H1 (cell line): Measurements from ENCODE around the gene VNN1. TPM values are rescaled to one million over a fixed set of nuclear protein-coding genes. Genes with fewer than 3 reads are reported as not detected.

Source experiments
- CTCF ChIA-PET: fragments of 300-600 bp; sonication (Branson Sonifier 250); formaldehyde crosslinking; loops from one replicate; lab custom pipeline; 2021; ENCODE audit not compliant: partially characterized antibody; lab: Charles Lee
- POLR2A ChIA-PET: fragments of 300-600 bp; sonication (Branson Sonifier 250); formaldehyde crosslinking; loops from one replicate; lab custom pipeline; 2021; ENCODE audit warnings: inconsistent platforms; ENCODE audit not compliant: partially characterized antibody; lab: Charles Lee
- DNase-seq, 2 experiments: peaks; one replicate each; pipeline versions ENCODE4 v3.0.0 to v3.0.0-alpha.2; 2010 to 2022; ENCODE audit warnings: low spot score in 2 of 2, low read depth in 1 of 2, mixed read lengths in 1 of 2
- FAIRE-seq: peaks from 2 replicates; lab custom pipeline; 2011; peaks lifted over from hg19 to GRCh38; lab: Jason Lieb, UNC
- H2AFZ ChIP-seq: 2 replicates; pipeline ENCODE4 v1.8.1; 2012; ENCODE audit warnings: low read length, inconsistent platforms
- H2AK5ac ChIP-seq: 2 replicates; pipeline ENCODE4 v1.6.1; 2013; ENCODE audit warnings: low read depth, low read length
- H2BK120ac ChIP-seq: replicated peaks from 2 replicates; pipeline ENCODE3; 2013; ENCODE audit warnings: low read depth, low read length, inconsistent platforms
- H2BK12ac ChIP-seq: 2 replicates; pipeline ENCODE4 v1.6.1; 2013; ENCODE audit warnings: low read depth, low read length
- H2BK15ac ChIP-seq: 2 replicates; pipeline ENCODE4 v1.6.1; 2013; ENCODE audit warnings: low read length
- H2BK20ac ChIP-seq: 2 replicates; pipeline ENCODE4 v1.6.1; 2013; ENCODE audit warnings: low read length
- H2BK5ac ChIP-seq: 2 replicates; pipeline ENCODE4 v1.6.1; 2013; ENCODE audit warnings: low read depth, low read length
- H3K14ac ChIP-seq: 2 replicates; pipeline ENCODE4 v1.6.1; 2013; ENCODE audit warnings: inconsistent platforms; ENCODE audit not compliant: insufficient read length
- H3K18ac ChIP-seq: 2 replicates; pipeline ENCODE4 v1.6.1; 2013; ENCODE audit warnings: low read length; ENCODE audit errors: extremely low read depth
- H3K23ac ChIP-seq: 2 replicates; pipeline ENCODE4 v1.6.1; 2013; ENCODE audit warnings: inconsistent platforms; ENCODE audit not compliant: insufficient read length
- H3K23me2 ChIP-seq: 2 replicates; pipeline ENCODE4 v1.6.1; 2013; ENCODE audit warnings: low read depth, low read length
- H3K27ac ChIP-seq: 2 replicates; pipeline ENCODE4 v1.6.1; 2011; ENCODE audit warnings: low read depth, low read length, inconsistent platforms
- H3K27me3 ChIP-seq, 4 experiments: replicated peaks in 1 of 4; 1 replicate in 1 of 4; 2 replicates in 3 of 4; pipeline versions ENCODE4 v1.6.1 to v1.8.1; 2011 to 2013; ENCODE audit warnings: low read length in 3 of 4, mild to moderate bottlenecking in 3 of 4, inconsistent platforms in 2 of 4, mixed read lengths in 2 of 4, moderate library complexity in 1 of 4; ENCODE audit not compliant: control insufficient read depth in 3 of 4, insufficient read depth in 3 of 4; ENCODE audit errors: extremely low read depth in 1 of 4
- H3K36me3 ChIP-seq, 4 experiments: 2 replicates each; pipeline versions ENCODE4 v1.6.1 to v1.8.1; 2011 to 2013; ENCODE audit warnings: mild to moderate bottlenecking in 4 of 4, low read length in 3 of 4, moderate library complexity in 2 of 4, control low read depth in 1 of 4, inconsistent platforms in 1 of 4; ENCODE audit not compliant: insufficient read depth in 4 of 4, control insufficient read depth in 2 of 4
- H3K4ac ChIP-seq: replicated peaks from 2 replicates; pipeline ENCODE3; 2013; ENCODE audit warnings: low read length, low read depth, mixed read lengths, inconsistent platforms; ENCODE audit not compliant: insufficient read length
- H3K4me1 ChIP-seq, 4 experiments: replicated peaks in 1 of 4; 1 replicate in 1 of 4; 2 replicates in 3 of 4; pipeline versions ENCODE4 v1.6.1 to v1.8.1; 2011 to 2013; ENCODE audit warnings: low read length in 3 of 4, inconsistent platforms in 2 of 4, mixed read lengths in 1 of 4; ENCODE audit not compliant: insufficient read depth in 4 of 4, control insufficient read depth in 3 of 4
- H3K4me2 ChIP-seq, 2 experiments: 2 replicates each; pipeline versions ENCODE4 v1.6.1 to v1.8.1; 2011 to 2013; ENCODE audit warnings: low read depth in 2 of 2, low read length in 2 of 2, control low read depth in 1 of 2, inconsistent platforms in 1 of 2, mild to moderate bottlenecking in 1 of 2; ENCODE audit not compliant: insufficient read depth in 1 of 2
- H3K4me3 ChIP-seq, 4 experiments: fragments of 200-600, 300-600 bp in 1 of 4; sonication (generic), shearing (Covaris generic), sonication (Bioruptor Twin) in 1 of 4; 2 replicates each; pipeline versions ENCODE4 v1.5.1 to v1.8.1; 2011 to 2016; ENCODE audit warnings: low read length in 4 of 4, low read depth in 3 of 4, control low read depth in 2 of 4, inconsistent platforms in 2 of 4, mild to moderate bottlenecking in 2 of 4, mixed read lengths in 1 of 4, moderate library complexity in 1 of 4; ENCODE audit not compliant: insufficient read depth in 2 of 4; ENCODE audit errors: extremely low read depth in 1 of 4
- H3K56ac ChIP-seq: replicated peaks from 2 replicates; pipeline ENCODE3; 2013; ENCODE audit warnings: low read depth, mild to moderate bottlenecking, mixed read lengths, low read length, inconsistent platforms; ENCODE audit not compliant: insufficient read length
- H3K79me1 ChIP-seq: 2 replicates; pipeline ENCODE4 v1.6.1; 2013; ENCODE audit warnings: low read depth, low read length, control low read depth
- H3K79me2 ChIP-seq, 2 experiments: 2 replicates each; pipeline versions ENCODE4 v1.6.1 to v1.8.1; 2012 to 2013; ENCODE audit warnings: low read length in 2 of 2, mild to moderate bottlenecking in 2 of 2, inconsistent platforms in 1 of 2; ENCODE audit not compliant: insufficient read depth in 2 of 2, control insufficient read depth in 1 of 2
- H3K9ac ChIP-seq, 4 experiments: replicated peaks in 1 of 4; 1 replicate in 1 of 4; 2 replicates in 3 of 4; pipeline versions ENCODE4 v1.6.1 to v1.8.1; 2011 to 2013; ENCODE audit warnings: low read depth in 3 of 4, low read length in 3 of 4, control low read depth in 2 of 4, mild to moderate bottlenecking in 2 of 4, moderate library complexity in 2 of 4, inconsistent platforms in 1 of 4; ENCODE audit errors: extremely low read depth in 1 of 4
- H3K9me3 ChIP-seq, 2 experiments: 2 replicates each; pipeline versions ENCODE4 v1.6.1 to v1.8.1; 2012 to 2013; ENCODE audit warnings: mild to moderate bottlenecking in 2 of 2, moderate library complexity in 2 of 2, control low read depth in 1 of 2, inconsistent platforms in 1 of 2, low read depth in 1 of 2, low read length in 1 of 2, mixed read lengths in 1 of 2; ENCODE audit not compliant: insufficient read depth in 2 of 2
- H4K20me1 ChIP-seq, 2 experiments: replicated peaks in 1 of 2; 2 replicates each; pipeline versions ENCODE3 to v1.8.1; 2011 to 2013; ENCODE audit warnings: inconsistent platforms in 2 of 2, low read length in 2 of 2, mild to moderate bottlenecking in 1 of 2; ENCODE audit not compliant: insufficient read depth in 2 of 2, control insufficient read depth in 1 of 2
- H4K5ac ChIP-seq: 2 replicates; pipeline ENCODE4 v1.6.1; 2013; ENCODE audit warnings: low read length, low read depth, mixed read lengths, inconsistent platforms; ENCODE audit not compliant: insufficient read length
- H4K8ac ChIP-seq: 2 replicates; pipeline ENCODE4 v1.8.0; 2013; ENCODE audit warnings: mild to moderate bottlenecking, moderate library complexity, low read length, inconsistent platforms; ENCODE audit not compliant: insufficient read depth; ENCODE audit errors: extremely low read depth
- H4K91ac ChIP-seq: replicated peaks from 2 replicates; pipeline ENCODE3; 2013; ENCODE audit warnings: low read length, mixed read lengths, inconsistent platforms; ENCODE audit not compliant: insufficient read length
- ATF2 ChIP-seq: IDR thresholded peaks from 2 replicates; pipeline ENCODE4 v1.6.1; 2012; ENCODE audit warnings: low read length, inconsistent platforms
- BRCA1 ChIP-seq: IDR thresholded peaks from 2 replicates; pipeline ENCODE4 v1.6.1; 2012; ENCODE audit warnings: low read depth, low read length, improper control_type of control experiment
- CTCF ChIP-seq, 3 experiments: IDR thresholded peaks; 1 replicate in 2 of 3; 2 replicates in 1 of 3; pipeline versions ENCODE4 v1.5.1 to v1.6.1; 2011; ENCODE audit warnings: low read length in 3 of 3, mild to moderate bottlenecking in 3 of 3, inconsistent platforms in 2 of 3, low read depth in 1 of 3, moderate library complexity in 1 of 3; ENCODE audit not compliant: insufficient read depth in 1 of 3; ENCODE audit errors: control extremely low read depth in 1 of 3
- PHF8 ChIP-seq: fragments of 200-600 bp; sonication (generic); conservative IDR thresholded peaks from 2 replicates; pipeline ENCODE4 v1.7.1; 2012; ENCODE audit warnings: low read depth, mild to moderate bottlenecking, inconsistent platforms, low read length, moderate library complexity
- POU5F1 ChIP-seq: IDR thresholded peaks from 2 replicates; pipeline ENCODE4 v1.6.1; 2011; ENCODE audit warnings: low read depth, mild to moderate bottlenecking, low read length, moderate library complexity
- SIRT6 ChIP-seq: IDR thresholded peaks from one replicate; pipeline ENCODE4 v1.7.1; 2012; ENCODE audit warnings: low read length, inconsistent platforms
- SP4 ChIP-seq: IDR thresholded peaks from 2 replicates; pipeline ENCODE4 v1.6.1; 2012; ENCODE audit warnings: low read length, inconsistent platforms
- polyA plus RNA-seq, 7 experiments: library from polyadenylated mRNA; depleted of rRNA in 3 of 7; stranded (reverse) in 5 of 7; unstranded in 2 of 7; fragments of >200 nt in 5 of 7; fragments of 200-250 nt in 2 of 7; gene quantifications; 1 replicate in 5 of 7; 2 replicates in 1 of 7; 4 replicates in 1 of 7; pipeline versions ENCODE4 v1.2.1 to v1.2.3, GENCODE V29; 2011 to 2013; ENCODE audit warnings: missing spikeins in 2 of 7, mixed read lengths in 2 of 7
- total RNA-seq: library from RNA; stranded (reverse); fragmentation: NEBNext Ultra II Directional; extraction: Animal tissue kit (Norgen Biotek cat#: 25700); gene quantifications from 2 replicates; pipeline ENCODE4 v1.2.1, GENCODE V29; 2021

The VNN1 gene
- total and polyA plus RNA-seq, 2 of the 8 experiments (the other 6 are each of a cell fraction or from before 2014, with no cell fraction given), result not detected

DNA sequence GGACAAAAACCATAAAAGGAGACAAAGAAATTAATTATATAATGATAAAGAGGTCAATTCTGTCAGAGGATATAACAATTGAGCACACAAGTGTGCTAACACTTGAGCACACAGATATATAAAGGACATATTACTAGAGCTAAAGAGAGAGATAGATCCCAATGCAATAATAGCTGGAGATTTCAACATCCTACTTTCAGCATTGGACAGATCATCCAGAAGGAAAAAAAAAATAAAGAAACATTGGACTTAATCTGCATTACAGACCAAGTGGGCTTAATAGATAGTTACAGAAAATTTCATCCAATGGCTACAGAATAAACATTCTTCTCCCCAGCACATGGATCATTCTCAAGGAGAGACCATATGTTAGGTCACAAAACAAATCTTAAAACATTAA lies 9.9 kb downstream of the VNN1 start:
- Histone ChIP-seq H2AK5ac (no peak overlapping the region), H2BK15ac (no peak overlapping the region), H3K79me2 (no peaks in the 10 kb centered on the region), H4K91ac (no peak overlapping the region), H2AFZ (no peak overlapping the region), H3K4me3 (no peak overlapping the region), H3K4me2 (no peak overlapping the region), H3K27me3 (no peaks in the 10 kb centered on the region), H3K14ac (no peak overlapping the region), H2BK12ac (no peak overlapping the region), H3K9ac (no peak overlapping the region), H3K23ac (no peak overlapping the region), H3K79me1 (no peaks in the 10 kb centered on the region), H2BK20ac (no peak overlapping the region), H3K27ac (no peak overlapping the region), H3K36me3 (no peaks in the 10 kb centered on the region), H4K20me1 (no peaks in the 10 kb centered on the region), H3K23me2 (no peaks in the 10 kb centered on the region), H2BK120ac (no peak overlapping the region), H3K4me1 (no peaks in the 10 kb centered on the region), H4K5ac (no peak overlapping the region), H3K18ac (no peak overlapping the region), H3K4ac (no peak overlapping the region), H3K9me3 (no peaks in the 10 kb centered on the region), H2BK5ac (no peak overlapping the region), H4K8ac (no peak overlapping the region), H3K56ac (no peak overlapping the region)
- CTCF ChIA-PET, result interaction anchor here (2.9 kb wide), 1 partner anchor 11 kb away, joined by 15 read pairs; no protein-coding TSS in a partner anchor
- POLR2A ChIA-PET, result no interaction called here
- no peak for DNase-seq
- no peak for FAIRE-seq
- no peak for TF ChIP-seq SIRT6
- TF ChIP-seq PHF8, result no peak
- no peak for TF ChIP-seq CTCF (IDR thresholded peaks at IDR 0.05; ENCODE audit: control extremely low read depth in 1 of 3, insufficient read depth in 1 of 3, low read depth in 1 of 3, low read length in 3 of 3)
- TF ChIP-seq BRCA1, result no peak
- TF ChIP-seq ATF2, result no peak
- no peak for TF ChIP-seq SP4
- no peak for TF ChIP-seq POU5F1
